ENCODE results near the gene SLCO2A1. TPM values are rescaled to one million over a fixed set of nuclear protein-coding genes. Genes with fewer than 3 reads are reported as not detected.

Gene SLCO2A1
- total RNA-seq, 1 experiment from 2014 or later, result not detected

DNA sequence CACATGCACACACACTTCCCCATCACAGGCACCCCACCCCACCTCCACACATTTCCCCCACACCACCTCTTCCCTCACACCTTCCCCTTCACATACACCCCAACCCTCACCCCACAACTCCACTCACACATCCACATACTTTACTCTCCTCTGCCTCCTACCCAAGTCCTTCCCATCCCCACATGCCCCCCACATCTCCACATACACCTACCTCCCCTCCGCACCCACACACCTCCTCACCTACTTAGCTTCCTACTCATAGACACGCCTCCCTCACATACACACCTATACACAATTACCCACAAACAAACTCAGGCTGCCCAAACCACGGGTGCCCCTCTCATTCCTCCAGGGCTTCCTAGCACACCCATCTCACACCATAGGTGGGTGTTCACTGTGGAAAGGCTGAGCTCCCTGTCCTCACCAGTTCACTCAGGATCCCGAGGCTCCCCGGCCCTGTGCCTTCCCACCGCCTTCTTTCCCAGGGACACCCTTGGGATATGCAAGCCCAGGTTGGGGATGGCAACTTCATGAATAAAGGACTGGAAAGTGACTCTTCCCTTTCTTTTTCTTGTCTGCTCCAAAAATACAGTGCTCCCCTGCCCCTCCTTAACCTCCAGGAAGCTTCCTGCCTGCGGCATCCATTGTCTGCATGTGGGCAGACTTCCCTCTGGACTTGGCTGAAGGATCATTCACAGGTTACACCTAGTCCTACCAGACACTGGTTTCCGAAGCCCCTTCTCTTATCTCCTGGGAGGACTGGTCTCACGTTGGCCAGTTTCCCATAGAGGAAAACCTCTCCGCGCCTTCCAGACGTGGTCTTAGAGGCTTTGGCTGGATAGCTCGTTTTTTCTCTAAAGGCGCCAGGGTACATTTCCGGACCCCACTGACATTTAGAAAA lies 61.5 kb downstream of the SLCO2A1 start:
- in situ Hi-C loops (cut with HindIII; ENCODE audit: low pct_unique_long_range_greater_than_20kb, low sequenced_read_pairs), result no loop called here
- DNase-seq (ENCODE audit: low read depth), result no peak

DNA sequence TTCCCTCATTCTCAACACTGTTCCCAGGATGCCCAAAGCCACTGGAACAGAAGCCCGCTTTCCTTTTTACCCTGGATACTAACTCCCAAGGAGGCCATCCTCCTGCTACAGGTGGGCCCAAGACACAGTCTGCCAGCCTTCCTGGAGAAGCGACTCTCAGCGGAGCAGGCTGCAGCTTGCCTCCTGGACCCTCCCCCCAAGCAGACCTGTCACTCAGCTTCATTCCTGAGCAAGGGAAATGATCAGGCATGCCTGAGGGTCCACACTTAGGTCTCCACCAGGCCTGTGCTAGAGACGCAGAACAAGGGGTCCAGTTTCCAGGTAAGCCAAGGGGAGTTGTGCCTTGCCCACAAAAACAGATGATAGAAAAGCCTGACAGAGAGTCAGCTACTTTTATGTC lies 62.8 kb downstream of the SLCO2A1 start:
- DNase-seq (ENCODE audit: low read depth), result no peak

DNA sequence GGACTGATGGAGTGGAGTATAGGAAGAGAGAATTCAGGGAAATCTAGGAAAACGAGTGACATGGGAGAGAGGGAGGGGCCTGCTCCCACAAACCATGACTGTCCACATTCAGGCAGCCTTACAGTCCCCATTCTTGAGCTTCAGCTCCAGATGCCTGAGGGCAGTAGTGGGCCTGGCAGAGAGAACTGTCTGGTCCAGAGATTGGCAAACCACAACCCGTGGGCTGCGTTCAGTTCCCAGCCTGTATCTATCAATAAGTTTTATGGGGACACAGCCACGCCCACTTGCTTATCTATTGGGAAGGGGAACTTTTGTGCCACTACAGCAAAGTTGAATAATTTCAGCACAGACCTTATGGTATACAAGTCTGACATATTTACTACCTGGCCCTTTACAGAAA lies 63.8 kb downstream of the SLCO2A1 start:
- no peak for DNase-seq (ENCODE audit: low read depth)
- in situ Hi-C loops (cut with HindIII; ENCODE audit: low pct_unique_long_range_greater_than_20kb, low sequenced_read_pairs), result no loop called here

More for the DNA sequence above, 62.8 kb downstream of the SLCO2A1 start:
- in situ Hi-C loops (cut with HindIII; ENCODE audit: low pct_unique_long_range_greater_than_20kb, low sequenced_read_pairs), result no loop called here

DNA sequence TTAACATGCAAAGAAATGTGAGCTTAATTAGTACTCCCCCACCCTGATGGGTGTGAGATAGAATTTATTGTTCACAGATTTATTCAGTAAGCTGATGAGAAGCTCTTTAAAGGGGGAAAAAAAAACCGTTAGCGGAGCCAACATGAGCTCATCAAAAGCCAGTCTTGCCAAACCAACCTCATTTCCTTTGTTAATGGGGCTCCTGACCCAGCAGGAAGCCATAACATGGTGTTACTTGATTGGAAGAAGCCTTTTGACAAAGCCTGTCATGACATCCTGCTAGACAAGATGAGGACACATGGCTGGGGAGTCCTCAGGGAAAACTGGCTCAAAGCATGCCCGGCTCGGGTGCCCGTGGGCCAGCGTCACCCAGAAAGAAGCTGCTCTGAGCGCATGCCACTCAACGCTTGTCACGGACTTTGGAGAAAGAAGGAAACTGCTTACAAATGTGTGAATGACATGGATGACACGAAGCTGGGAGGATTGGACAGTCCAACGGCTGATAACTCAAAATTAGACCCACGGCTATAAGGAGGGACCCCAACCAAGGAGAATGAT lies 64.6 kb downstream of the SLCO2A1 start:
- DNase-seq (ENCODE audit: low read depth), result no peak
- in situ Hi-C loops (cut with HindIII; ENCODE audit: low pct_unique_long_range_greater_than_20kb, low sequenced_read_pairs), result no loop called here

DNA sequence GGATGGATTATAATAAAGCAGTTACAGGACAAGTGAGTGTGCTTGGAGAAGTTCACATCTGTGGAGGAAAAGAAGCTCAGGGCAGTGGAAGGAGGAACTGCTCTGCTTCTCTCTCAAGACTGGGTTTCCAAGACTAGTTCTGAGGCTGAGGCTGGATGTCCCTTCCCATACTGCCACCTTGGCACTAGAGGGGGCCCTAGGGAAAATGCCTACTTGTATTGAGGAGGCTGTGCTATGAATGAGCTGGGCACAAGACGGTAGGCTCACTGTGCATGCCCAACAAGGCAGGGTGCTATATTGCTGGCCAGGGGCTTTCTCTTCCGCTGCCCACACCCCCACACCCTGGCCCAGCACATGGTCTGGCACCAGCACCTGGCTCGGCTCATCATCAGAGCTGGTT lies 65.2 kb downstream of the SLCO2A1 start:
- in situ Hi-C loops (cut with HindIII; ENCODE audit: low pct_unique_long_range_greater_than_20kb, low sequenced_read_pairs), result no loop called here
- DNase-seq (ENCODE audit: low read depth), result no peak

DNA sequence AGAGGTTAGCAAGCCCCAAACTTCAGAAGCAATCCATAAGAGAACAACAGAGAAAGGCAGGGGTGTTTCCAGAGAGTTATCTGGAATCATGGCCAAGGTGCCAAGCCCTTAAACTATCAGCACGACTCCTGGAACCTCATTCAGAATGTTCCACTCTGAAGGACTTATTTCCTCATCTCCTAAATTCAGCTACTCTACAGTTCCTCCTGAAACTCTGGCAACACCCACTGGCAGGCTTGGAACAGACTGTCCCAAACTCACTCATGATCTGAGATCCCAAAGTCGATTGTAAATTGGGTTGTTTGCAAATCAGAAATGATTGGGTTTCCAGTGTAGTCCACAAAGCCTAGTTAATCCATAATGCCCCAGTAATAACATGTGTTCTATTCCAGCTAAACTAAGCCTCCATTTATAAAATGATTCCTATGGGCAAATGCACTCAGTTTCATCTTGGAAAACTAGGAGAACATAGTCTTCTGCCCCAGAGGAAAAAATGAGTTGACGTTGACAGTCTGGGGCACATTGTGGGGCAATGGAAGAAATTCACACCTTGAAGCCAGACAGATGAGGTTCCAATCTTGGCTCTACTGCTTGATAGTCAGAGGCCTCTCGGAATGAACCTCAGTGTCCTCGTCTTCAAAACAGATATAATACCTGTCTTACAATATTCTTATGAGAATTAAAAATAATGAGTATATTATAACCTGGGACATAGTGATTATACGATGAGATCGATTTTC lies 65.9 kb downstream of the SLCO2A1 start:
- no peak for DNase-seq (ENCODE audit: low read depth)
- in situ Hi-C loops (cut with HindIII; ENCODE audit: low pct_unique_long_range_greater_than_20kb, low sequenced_read_pairs), result no loop called here

DNA sequence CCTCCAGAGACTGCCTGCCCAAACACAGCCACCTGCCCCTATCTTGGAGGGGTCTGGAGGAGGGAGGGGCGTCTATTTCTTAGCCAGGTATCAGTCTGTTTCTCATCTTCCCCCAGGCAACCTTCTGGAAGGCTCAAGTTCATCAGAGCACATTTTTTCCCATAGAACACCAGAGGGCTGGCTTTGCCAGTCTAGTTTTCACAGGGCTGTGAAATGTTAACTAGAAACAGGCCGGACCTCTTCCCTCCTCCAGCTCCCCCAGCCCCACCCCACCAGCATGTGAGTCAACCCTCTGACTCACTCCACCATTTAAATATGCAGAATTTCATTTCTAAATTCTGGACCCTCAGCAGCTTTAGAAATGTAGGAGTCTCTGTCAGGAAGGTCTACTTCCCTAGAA lies 66.9 kb downstream of the SLCO2A1 start:
- no peak for DNase-seq (ENCODE audit: low read depth)
- in situ Hi-C loops (cut with HindIII; ENCODE audit: low pct_unique_long_range_greater_than_20kb, low sequenced_read_pairs), result no loop called here

DNA sequence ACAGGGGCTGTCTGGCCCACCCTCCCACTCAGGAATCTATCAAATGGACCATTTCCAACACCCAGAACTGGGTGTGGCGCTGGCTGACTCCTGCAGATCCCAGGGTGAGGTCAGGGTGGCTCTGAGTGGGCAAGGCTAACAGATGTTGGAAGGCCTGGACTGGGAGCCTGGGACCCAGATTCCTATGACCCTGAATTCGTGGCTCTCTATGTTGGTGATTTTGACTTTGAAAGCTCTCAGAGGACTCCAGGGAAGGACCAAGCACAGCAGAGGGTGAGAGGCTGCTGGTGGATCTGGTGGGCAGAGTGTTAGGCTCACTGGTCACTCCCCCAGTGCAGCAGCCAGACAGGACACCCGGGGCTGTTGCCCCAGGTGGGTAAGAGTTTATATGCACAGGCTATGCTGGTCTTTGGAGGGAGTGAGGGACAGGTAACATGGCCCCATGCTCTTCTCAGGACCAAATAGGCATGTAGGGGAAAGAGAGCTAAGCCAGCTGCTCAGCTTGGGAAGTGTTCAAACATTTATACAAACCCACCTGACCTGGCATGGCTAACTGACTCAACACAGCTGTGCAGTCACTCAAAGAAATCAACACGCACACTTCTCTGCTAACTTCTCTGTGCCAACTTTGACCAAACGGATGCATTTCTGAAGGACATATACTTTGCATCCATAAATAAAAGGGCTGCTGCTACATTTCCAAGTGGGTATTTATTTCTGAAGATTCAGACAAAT lies 71.5 kb downstream of the SLCO2A1 start:
- no peak for DNase-seq (ENCODE audit: low read depth)
- in situ Hi-C loops (cut with HindIII; ENCODE audit: low pct_unique_long_range_greater_than_20kb, low sequenced_read_pairs), result no loop called here

DNA sequence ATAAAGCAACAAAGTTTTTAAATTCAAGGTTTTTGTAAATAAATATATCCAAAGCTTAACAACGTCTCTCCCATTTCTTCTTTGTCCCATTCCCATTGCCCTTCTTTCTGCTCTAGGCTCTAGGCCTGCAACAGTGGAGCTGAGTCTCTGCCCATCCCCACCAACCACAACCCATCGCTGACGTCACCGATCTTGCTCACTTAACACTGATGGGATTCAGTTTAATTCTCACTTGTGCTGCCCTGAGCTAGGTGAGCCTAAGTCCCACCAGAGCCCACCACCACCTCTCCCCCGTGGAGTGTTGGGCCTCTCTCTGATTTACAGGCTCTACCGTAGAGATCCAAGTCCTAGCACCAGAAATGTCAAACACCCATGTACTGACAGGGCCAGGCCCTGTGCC lies 72.7 kb downstream of the SLCO2A1 start:
- no peak for DNase-seq (ENCODE audit: low read depth)
- in situ Hi-C loops (cut with HindIII; ENCODE audit: low pct_unique_long_range_greater_than_20kb, low sequenced_read_pairs), result no loop called here

DNA sequence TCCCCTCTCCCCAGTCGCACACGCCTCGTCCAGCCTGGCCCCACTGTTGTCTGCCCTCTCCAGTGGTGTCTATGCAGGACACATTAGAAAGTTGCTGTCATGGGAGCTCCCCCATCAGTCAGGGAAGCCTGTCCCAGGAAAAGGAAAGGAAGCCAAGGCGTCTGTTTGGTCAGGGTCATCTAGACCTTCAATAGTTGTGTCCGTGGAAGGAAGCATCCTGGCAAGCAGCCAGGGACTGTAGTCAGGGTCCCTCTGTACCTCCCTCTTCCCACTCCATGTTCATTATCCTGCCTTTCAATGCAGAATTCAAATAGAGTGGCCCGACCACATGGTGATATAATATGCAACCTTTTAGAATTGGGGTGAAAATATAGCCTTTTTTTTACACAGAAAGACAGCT lies 73.4 kb downstream of the SLCO2A1 start:
- in situ Hi-C loops (cut with HindIII; ENCODE audit: low pct_unique_long_range_greater_than_20kb, low sequenced_read_pairs), result no loop called here
- DNase-seq (ENCODE audit: low read depth), result no peak

DNA sequence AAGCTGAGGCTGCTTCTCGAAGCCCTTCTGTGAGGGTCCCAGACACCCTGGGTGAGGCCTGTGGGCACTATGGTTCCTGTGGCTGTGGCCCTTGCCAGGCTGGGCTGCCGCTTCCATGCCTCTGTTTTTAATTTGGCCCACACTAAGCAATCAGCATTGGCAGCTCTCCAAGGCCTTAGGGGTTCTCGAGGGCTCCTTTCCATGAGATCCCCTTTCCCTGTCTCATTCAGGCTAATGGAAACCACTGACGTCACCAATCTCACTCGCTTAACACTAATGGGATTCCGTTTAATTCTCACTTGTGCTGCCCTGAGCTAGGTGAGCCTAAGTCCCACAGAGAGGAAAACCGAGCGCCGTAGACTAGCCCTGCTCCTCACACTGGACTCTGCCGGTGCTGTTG lies 73.8 kb downstream of the SLCO2A1 start:
- DNase-seq (ENCODE audit: low read depth), result no peak
- in situ Hi-C loops (cut with HindIII; ENCODE audit: low pct_unique_long_range_greater_than_20kb, low sequenced_read_pairs), result no loop called here

DNA sequence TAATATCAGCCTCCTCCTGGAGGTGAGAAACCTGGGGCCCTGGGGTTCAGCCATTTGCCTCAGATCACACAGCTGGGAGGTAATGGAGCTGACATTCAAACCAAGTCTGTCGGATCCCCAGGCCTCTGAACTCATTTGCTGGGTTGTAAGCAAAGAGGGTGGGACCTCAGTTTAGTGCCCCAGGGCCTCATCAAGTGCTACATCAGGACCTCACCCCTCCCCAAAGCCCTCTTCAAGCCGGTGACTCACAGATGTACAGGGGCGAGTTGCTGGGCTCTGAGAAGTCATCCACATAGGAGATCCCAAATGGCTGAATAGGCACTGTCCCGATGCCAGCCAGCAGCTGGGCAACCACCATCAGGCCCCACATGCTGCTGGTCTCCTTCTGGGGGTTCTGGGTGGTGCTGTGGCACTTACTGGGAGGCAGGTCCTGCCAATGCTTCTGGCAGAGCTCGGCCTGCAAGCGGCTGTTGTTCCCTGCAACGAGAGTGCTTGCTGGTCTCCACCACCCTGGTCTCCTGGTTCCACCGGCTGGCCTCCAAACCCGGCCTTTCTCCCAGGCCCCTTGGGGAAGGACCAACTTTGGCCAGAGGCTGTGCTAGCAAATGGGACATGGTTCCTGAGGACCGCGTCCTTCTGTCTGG lies 74.9 kb downstream of the SLCO2A1 start:
- no peak for DNase-seq (ENCODE audit: low read depth)
- in situ Hi-C loops (cut with HindIII; ENCODE audit: low pct_unique_long_range_greater_than_20kb, low sequenced_read_pairs), result no loop called here

DNA sequence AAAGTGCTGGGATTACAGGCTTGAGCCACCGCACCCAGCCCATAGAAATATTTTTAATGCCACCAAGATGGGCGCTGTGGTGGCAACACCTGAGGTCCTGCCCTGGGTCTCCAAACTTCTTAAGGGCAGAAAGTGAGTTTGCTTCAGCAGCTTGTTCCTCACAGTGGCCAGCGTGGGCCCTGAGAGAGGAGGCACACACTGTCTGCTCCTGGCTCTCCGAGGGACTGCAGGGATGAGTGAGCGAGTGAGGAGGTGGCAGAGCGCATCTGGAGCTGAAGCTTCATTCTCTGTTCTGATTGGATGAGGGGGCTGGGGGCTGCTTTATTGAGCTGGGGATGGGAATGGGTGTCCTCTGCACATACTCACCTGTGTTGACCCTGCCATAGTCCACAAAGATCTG lies 76.4 kb downstream of the SLCO2A1 start:
- in situ Hi-C loops (cut with HindIII; ENCODE audit: low pct_unique_long_range_greater_than_20kb, low sequenced_read_pairs), result no loop called here
- DNase-seq (ENCODE audit: low read depth), result no peak

DNA sequence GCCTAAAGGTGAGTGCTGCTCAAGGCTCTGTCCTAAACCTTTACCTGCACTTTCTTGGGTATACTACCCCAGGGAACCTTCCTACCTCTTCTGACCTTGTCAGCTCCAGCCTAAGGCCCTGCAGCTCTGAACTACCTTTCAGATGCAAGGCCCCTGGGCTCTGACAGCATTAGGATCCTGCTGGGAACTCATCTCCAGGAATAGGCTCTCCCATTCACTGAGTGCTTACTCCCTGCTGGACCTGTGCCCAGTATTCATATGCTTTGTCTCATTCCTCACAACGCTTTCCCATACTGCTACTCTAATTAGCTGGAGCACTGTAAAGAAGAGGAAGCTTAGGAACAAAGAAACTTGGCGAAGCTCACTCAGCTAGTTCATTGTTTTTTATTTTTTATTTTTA lies 80.3 kb downstream of the SLCO2A1 start:
- in situ Hi-C loops (cut with HindIII; ENCODE audit: low pct_unique_long_range_greater_than_20kb, low sequenced_read_pairs), result no loop called here
- DNase-seq (ENCODE audit: low read depth), result no peak

DNA sequence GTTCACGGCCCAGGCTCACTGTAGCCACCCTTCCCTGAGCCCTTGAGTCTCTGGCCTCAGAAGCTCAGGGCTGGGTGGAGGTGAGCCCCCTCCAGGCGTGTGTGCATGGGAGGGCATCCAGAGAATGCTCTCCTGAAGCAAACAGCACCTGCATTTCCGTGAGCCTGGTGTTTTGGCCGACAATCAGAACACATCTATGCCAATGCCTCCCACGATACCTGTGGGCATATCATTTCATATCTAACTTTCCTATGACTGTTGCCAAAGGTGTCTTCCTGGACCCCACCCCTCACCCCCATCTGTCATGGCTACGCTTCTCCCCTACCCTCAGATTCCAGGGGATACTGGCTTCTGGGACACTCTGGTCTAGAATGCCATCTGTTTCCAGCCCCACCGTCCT lies 80.7 kb downstream of the SLCO2A1 start:
- DNase-seq (ENCODE audit: low read depth), result no peak
- in situ Hi-C loops (cut with HindIII; ENCODE audit: low pct_unique_long_range_greater_than_20kb, low sequenced_read_pairs), result no loop called here

DNA sequence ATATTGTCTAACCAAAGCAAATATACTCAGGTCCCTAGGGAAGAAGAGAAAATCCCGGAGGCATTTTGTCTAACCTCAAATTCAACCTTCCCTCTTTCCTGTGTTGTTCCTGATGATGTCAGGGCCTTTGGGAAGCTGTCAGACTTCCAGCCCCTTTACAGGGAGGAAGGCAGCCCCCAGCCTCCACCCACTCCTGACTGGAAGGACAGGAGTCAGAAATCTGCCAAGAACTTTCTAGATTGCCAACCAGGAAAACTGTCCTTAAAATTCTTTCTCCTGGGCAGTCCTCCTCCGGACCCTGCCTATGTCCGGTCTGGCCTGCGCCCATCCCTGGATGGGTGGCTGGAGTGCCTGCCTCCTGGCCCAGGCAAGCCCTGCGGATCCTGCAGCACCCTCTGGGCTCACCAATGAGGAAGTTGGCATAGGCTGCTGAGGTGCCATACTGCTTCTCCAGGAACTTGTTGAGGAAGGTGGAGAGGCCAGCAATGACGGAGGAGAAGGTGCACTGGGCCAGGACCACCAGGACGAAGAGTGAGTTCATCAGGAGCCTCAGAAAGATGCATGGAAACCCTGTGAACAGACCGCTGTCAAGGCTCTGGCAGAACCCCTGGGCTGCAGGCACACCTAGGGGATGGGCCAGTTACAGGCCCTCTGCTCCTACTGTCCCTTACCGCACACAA lies 81.5 kb downstream of the SLCO2A1 start:
- DNase-seq (ENCODE audit: low read depth), result no peak
- in situ Hi-C loops (cut with HindIII; ENCODE audit: low pct_unique_long_range_greater_than_20kb, low sequenced_read_pairs), result no loop called here

DNA sequence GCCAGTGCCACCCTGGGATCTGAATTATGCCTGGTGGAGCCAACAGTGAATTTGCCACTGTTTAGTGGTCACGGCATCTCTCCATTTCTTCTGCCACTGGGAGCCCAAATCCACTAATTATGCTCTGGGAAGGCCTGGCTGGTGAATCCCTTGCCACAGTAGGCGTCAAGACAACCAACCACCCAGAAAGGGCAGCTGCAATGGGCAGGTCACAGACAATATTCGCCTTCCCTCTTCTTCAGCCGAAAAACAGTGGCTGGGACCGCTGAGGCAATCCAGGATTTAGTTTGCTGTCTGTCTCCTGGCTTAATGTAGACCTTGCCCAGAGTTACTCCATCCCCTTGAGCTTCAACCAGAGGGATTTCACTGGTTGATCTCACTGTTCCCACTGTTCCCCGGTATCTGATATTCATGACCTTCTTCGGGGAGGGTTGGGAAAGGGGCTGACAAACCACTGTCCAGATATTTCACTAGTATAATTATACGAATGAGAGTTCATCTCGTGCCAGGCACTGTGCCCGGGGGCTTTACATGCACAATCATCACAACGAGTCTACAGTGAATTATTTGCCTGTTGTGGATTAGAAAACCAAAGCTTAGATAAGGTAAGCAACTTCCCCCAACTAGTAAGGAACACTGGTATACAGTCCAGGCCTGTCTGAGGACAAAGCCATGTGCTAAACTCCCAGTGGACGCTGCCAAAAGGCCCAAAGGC lies 84.2 kb downstream of the SLCO2A1 start:
- in situ Hi-C loops (cut with HindIII; ENCODE audit: low pct_unique_long_range_greater_than_20kb, low sequenced_read_pairs), result no loop called here
- no peak for DNase-seq (ENCODE audit: low read depth)
